HG03575 (cell line): ENCODE data around the gene GASK1A.

ENCODE experiments used
- ATAC-seq: cut with Tn5 transposase; IDR thresholded peaks from one replicate; pipeline ENCODE4 v1.9.1; 2021; ENCODE audit not compliant: unreplicated experiment, insufficient number of reproducible peaks, low FRiP score; ENCODE audit errors: extremely low read depth

Gene GASK1A

DNA sequence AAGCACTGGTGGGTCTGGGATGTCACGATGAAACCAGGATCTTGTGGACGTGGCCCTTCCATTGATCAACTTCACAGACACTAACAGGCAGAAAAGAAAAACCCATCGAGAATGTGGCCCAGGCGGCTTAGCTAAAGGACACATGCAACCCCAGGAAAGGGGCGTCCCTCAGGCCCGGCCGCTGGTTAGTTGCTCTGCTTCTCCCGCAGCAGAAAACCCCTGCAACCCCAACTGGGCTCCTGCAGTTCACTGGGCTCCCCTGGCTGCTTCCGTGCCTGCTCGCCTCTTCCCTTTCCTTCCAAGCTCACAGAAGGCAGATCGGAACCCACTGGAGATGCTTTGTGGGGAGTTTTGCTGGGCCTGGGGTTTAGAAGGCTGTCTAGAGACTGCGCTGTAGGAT is 1.1 kb downstream of the GASK1A start:
- no peak for ATAC-seq

DNA sequence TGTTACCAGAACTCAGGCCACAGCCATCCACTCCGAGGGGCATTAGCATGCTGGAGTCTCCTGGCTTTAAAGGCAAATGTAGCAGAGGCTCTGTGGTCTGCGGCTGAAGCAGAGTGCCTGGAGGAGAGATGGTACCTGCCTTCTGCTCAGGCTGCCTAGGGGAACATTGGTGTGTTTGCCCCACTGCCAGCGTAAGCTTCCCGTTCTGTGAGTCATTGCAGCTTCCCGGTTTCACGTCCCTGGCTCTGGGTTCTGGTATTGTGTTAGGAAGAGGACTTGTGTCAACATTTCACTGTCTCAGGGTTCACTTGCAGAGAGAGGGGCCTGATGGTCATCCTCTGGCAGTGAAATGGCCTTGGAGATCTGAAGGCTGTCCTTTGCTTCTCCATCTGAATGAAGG is 1.8 kb downstream of the GASK1A start:
- no peak for ATAC-seq

DNA sequence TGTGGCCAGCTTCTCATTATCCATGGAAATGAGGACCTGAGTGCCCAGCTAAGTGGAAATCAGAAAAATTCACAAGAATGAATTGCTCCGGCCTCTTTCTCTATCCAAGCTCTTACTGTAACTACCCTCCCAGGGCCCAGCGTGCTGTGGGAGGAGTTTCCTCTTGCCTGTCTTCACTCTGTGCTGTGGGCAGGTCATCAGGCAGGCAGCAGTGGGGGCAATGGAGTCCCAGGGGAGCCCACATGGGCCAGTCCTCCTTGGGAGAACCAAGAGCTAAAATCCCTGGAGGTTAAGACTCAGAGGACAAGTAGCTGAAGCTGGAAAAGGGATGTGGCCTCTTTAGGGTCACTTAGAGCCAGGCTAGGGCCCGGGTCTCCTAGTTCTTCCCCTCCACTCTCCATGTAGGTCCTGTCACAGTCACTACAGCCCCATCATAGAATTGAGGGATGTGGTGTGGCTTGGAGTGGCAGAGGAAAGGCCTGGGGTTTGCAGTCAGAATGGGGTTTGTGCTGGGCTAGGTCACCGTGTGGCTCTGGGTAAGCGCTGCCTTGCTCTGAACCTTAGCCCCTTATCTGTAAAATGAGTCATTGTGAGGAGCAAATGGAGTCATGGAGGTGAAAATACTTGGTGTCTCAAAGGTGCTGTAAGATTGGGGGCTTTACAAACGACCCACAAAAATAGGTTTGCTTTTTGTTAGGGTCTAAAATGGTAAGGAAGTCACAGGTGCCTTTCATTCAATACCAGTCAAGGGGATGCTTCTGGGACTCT is 3.7 kb downstream of the GASK1A start:
- ATAC-seq, result no peak

DNA sequence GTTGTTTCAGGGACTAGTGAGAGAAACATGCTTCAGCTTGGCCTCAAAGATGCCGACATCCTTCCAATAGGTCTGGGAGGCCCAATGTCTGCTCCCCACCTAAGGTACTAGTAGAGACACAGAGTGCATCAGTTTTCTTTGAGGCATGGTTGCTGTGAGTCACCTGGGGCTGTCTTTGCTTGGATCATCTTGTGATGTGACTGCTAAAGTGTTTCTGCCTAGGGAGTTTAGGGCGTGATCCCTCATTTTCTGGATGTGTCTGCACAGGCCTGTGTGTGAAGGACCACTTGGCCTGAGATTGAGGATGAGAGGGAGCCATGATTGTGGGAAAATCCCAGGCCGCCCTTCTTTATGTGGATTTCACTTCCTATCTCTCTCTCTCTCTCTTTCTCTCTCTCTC is 4.8 kb downstream of the GASK1A start:
- ATAC-seq, result no peak

DNA sequence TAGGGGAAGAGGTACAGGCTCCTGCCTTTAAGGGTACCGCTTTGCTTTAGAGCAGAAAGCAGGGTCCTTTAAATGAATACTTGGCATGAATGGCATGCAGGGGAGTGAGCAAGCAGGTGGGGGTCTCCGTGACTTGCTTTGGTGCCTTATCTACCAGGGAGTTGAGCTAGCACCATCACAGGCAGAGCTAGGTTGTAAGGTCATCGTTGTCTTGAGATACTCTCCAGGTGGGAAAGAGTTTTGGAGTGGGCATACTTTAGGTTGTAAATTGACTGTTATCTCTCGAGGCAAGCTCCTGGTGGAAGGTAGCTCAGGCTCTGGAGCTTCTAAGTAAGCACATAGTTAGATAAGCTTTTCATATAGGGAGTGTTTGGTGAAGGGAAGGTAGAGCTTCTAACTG is 5.6 kb downstream of the GASK1A start:
- no peak for ATAC-seq

DNA sequence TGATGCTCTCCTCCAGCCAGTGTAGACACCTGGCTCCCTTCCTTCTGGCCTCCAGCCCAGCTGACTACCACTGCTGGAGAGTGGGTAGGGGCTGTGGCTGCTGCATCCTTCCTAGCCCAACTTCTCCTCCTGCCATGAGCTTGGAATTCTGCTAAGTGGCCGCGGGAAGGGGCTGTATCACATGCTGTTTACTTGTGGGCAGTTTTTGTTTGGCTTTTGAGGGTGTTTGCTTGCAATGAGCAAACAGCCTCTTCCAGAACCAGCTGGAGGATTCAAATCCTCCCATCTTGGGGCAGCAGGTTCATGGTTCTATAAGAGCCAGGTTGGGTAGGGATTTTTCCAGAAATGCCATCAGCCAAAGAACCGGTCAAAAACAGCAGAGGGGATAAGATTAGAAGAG is 9.0 kb downstream of the GASK1A start:
- no peak for ATAC-seq

DNA sequence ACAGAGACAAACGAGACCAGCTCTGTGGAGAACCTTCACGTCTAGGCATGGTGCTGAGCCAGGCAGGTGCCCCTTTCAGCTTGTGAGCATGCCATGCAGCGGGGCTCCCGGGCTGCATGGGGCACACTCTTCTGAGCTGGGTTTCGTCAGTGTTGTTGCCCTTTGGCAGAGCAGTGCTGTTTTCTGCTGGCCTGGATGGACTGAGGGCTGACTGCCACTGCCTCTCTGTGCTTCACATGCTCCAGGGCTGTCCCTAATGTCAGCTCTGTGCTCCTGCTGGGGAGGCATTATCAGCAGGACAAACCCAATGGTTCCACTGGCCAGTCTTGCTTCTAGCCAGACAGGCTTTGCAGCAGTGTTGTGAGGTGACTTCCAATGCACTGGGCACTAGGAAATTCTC is 9.5 kb downstream of the GASK1A start:
- no peak for ATAC-seq

DNA sequence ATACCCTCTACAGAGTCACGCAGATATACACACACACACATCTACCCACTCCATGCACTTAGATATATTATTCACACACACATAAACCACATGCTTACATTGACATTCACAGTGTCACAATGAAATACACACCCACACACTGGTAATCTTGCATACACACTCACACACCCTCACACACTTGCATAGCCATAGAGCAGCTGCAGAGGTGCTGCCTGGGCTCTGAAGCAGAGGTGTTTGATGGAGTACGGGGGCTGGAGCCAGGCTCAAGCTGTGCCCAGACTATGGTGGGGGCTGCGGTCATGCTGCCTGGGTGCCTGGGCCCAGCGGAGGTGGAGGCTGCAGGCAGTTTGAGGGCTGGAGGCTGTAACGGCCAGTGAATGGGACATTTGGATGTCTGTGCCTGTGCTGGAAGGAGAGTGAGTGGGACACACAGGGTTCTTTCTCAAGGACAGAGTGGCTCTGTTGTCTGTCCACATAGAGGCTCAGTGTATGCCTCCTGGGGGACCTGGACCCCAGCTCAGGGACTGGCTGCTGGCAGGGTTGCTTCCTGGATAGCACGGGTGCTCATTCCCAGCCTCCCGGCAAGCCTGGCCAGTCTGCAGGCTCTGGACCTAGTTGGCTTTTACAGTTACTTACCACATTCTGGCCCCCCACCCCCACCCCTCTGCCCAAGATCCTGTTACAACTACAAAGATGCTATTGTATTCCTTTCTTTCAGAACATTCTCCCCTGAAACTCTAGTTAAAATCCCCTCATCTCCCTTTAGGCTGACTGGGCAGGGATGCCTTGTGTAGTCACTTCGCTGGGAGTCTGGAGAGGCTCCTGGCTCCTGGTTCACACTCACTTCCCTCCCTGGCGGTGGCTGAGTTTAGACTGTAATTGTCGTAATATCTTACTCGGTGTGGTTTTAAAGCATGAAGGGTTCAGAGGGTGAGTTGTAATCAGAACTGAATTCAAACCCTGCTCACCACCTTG is 12.5 kb downstream of the GASK1A start:
- no peak for ATAC-seq

DNA sequence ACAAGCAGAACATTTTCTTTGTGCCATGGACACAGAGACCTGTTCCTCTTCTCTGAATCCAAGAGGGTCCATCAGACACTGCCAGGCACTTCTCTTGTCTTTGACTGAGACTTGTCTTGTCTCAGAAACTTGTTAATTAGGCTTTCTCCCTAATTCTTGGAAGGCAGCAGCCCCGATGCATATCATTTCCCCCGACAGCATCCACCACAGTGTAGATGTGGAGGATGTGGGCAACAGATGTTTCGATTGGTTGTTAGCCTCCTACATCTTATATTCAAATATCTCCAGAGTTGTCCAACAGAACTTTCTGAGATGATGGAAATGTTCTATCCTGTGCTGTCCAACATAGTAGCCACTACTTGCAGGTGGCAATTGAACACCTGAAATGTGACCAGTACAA is 15.5 kb downstream of the GASK1A start:
- ATAC-seq, result no peak

DNA sequence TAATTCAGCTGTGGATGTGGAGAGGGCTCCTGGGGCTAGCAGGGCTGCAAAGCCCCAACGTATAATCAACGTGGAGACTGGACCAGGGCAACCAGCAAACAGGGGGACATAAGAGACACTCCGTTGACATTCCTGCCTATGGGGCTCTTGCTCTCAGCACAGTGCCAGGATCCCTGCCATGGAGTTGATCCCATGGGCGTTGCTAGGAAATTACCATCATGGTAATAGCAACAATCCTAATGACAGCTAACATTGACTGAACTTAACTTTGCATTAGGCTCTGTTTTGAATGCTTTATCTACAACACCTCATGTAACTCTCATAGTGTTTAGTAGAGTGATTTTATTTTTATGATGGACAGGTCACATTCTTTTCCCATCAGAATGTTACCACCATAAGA is 16.9 kb downstream of the GASK1A start:
- ATAC-seq, result no peak

DNA sequence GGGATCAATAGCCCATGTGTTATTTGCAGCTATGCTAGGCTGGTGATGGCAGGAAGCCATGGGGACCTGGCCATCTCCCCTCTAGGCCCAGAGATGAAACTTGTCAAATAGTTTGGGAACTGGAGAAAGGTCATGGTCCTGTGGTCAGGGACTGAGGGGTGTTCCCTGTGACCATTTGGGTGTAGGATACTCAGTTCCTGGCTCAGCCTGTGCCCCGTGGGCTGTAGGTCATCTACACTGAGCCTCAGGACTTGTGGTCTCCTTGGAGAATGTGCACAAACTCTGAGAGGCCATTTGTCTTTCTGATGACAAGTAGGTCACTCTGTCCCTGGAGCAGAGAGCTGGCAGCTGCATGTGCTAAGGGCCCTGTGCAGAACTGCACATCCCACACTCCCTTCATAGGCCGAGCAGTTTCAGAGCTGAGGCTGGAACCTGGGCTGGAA is 17.5 kb downstream of the GASK1A start:
- no peak for ATAC-seq

DNA sequence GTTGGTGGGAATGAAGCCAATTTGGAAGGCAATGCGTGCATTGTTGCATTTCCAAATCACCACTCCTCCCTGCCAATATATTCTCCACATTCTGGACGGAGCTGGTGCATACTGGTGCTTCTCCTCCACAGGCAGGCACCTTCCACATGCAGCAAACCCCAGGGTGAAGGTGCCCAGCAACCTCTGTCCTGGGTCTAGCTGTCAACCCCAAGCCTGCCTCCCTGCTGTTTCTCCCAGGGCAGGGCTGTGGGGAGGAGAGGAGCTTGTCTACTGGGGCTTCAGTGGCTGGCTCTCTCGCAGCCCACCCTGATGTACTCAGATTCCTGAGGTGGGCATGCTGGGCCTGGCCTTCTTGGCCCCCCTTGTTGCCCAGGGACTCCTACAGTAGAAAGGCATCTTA is 20.1 kb downstream of the GASK1A start:
- no peak for ATAC-seq

DNA sequence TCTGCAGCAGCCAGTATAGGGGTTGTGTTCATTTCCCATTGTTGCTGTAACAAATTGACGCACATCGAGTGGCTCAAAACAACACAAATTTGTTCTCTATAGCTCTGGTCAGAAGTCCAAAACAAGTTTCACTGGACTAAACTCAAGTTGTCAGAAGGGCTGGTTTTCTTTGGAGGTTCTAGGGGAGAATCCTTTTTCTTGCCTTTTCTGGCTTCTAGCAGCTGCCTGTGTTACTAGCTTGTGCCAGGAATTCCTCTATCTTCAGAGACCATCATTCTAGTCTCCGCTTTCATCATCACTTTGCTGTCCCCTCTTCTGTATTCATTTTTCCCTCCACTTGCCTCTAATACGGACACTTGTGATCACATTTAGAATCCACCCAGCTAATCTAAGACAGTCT is 20.5 kb downstream of the GASK1A start:
- no peak for ATAC-seq

DNA sequence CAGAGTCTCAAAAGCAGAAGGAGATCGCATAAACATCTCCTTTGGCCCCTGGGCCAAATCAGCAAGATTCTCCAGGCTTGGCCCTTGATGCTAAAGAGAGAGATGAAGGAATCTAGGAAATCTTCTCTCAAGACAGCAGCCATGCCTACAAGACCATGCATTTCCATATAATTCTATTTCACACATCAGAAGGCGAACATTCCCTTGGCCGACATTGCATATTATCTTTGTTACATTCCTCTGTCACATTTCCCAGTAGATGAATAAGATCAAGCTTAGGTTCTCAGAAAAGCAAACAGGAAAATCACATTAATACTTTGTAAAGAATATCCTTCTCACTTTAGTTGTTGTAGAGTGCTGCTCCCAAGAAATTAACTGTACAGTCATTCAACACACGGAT is 21.3 kb downstream of the GASK1A start:
- ATAC-seq, result no peak

DNA sequence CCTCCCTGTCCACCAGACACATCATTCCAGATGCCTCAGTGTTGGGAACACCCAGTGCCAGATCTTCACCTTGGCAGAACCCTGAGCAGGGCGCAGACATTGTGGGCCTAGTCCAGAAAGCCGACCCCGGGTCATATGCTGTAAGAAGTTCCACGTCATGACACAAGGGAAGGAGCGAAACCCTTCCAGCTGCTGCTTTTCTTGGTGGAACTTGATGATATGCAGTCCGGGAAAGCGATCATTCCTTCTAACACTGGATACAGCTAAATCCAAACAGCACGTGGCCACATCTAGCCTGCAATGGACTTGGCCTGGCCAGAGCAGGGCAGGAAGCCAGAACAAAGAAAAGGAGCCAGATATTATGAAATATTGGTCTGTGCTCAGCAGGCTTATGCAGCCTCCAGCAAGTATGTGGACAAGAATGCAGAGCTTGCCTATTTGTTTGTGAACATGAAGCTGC is 22.0 kb downstream of the GASK1A start:
- ATAC-seq, result no peak

DNA sequence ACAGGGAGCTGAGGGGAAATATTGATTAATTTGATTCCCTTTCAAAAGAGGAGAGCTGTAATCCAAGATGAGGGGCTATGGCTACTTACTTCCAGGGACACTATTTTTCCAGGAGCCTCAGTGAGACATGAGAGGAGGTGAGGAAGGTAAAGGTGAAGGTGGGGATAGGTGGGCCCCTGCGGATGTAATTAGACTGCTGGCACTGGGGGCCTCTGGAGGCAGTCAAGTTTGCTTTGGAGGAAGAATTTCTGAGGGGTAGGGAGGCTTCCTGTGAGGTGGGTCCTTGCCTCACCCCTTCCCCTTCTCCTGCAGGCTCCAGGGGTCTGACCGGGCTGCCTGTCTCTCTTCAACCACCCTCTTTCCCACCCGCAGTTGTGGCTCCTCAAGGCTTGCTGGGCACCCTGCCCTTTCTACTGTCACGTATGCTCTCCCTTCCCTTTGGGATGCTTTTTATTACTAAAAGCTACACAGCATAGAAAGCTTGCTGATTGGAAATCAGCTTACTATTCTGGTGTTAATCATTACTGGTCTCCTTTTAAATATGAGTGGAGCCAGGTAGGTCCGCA is 22.5 kb downstream of the GASK1A start:
- no peak for ATAC-seq

DNA sequence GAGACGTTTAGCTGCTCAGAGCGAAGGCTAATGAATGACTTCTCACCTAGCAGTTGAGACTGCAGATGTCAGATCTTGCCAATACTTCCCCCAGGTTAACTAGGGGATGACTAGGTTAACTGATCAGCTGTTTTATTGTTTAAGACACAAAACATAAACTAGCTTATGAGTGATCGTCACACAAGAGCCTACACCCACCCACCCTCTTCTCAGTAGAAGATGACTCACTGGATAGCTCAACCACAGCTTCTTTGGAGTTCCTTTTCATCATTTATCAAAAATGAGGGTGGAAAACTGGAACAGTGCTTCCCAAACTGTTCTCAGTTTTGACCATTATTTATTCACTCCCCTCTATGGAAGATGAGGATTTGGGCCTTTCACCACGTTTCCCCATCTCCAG is 25.2 kb downstream of the GASK1A start:
- ATAC-seq, result no peak

DNA sequence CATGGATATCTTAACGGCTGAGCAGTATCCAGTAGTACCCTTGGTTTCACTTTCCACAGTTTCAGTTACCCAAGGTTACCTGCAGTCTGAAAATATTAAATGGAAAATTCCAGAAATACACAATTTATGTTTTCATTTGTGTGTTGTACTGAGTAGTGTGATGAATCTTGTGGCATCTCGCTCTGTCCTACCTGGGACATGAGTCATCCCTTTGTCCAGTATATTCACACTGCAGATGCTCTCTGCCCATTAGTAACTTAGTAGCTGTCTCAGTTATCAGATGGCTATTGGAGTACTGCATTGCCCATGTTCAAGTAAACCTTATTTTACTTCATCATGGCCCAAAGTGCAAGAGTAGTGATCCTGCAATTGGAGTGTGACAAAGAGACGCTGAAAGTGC is 26.1 kb downstream of the GASK1A start:
- ATAC-seq, result no peak

DNA sequence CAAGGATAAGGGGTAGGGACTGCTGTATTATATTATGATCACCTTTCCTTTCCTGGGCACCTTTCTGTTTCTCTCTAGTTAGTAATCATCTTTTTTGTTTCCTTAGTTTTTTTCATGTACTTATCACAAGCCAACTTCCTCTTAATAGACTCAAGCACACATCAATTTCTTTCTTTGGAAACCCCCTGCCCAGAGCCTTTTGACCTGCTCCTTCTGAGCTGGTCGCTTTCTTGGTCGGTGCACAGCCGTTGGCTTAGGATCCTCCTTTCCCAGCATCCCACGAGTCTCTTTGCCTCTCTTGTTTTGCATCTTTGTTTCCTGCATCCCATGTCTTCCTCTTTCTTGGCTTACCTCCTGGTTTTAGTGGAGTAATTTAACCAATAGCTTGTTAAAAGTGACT is 26.9 kb downstream of the GASK1A start:
- ATAC-seq, result no peak

DNA sequence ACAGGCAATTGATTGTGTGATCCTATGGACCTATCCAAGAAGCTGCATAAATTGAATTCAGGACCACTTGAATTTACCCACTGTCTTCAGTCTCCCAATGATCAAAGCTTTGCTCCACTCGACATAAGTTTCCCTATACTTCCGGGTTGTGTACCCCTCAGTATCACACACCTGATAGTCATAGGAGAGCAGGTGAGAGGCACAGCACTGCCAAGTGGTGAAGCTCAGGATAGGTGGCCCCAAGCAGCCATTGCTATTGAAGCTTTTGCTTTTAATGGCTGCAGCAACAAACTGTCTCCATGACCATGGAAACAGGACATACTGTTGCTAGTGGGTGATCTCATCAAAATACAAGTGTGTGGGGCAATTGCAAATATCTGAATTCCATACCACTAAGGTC is 27.7 kb downstream of the GASK1A start:
- ATAC-seq, result no peak
